ENCODE measurements around the gene GNG7. TPM values are rescaled to one million over a fixed set of nuclear protein-coding genes. Genes with fewer than 3 reads are reported as not detected.
"Not testable (repeated sequence)": the region's sequence is repeated elsewhere in the genome, so short reads cannot be mapped to it uniquely, and the experiment has no call there.

The GNG7 gene
- total RNA-seq, 2 donors from 2014 or later, result 5.7 to 12.9 TPM

DNA sequence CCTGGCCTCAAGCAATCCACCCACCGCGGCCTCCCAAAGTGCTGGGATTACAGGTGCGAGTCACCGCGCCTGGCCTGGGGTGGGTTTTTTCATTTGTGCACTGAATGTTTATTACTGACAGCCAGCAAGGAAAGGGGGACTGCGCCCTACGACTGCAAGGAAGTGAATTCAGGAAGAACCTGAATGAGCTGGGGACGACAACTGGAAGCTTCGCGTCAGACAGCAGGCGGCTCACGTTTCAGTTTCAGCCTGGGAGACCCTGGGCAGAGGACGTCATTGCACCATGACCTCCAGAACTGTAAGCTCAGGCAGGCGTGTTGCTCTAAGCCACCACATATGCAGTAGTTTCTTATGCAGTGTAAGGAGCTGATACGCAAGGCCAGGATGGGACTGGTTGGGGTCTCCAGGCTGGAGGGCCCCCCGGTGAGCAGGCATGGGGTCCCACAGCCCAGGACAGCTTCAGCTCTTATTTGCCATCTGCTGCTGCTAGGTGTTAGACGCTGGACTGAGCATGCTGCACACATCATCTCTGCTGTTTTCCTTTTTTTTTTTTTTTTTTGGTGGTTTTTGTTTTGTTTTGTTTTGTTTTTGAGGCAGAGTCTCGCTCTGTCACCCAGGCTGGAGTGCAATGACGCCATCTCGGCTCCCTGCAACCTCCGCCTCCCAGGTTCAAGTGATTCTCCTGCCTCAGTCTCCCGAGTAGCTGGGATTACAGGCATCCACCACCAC is 160.0 kb downstream of the GNG7 start:
- no peaks in the 10 kb centered on the region for H3K36me3 ChIP-seq (replicated peaks in 1 of 2; ENCODE audit: insufficient read depth in 1 of 2, low read depth in 2 of 2)
- DNase-seq (peak in 1 of 4 donors; percentile 49), ATAC-seq (no peak)
- H3K4me1 ChIP-seq, result peaks cover 54% of the 10 kb centered on the region
- H3K27me3 ChIP-seq, result no peaks in the 10 kb centered on the region
- peak overlapping the region; percentile 32 to 97 (median 90) for H3K27ac ChIP-seq
- H3K4me3 ChIP-seq, result no peak overlapping the region
- intact Hi-C loops (cut with DNase I), result no loop called here
- no peaks in the 10 kb centered on the region for H3K9me3 ChIP-seq
- WGBS, 2 donors, result 88 to 92% methylated on average over 22 of the region's 22 CpGs
- TF ChIP-seq POLR2A (IDR thresholded peaks at IDR 0.05), result no peak
- TF ChIP-seq, protein P1, sequence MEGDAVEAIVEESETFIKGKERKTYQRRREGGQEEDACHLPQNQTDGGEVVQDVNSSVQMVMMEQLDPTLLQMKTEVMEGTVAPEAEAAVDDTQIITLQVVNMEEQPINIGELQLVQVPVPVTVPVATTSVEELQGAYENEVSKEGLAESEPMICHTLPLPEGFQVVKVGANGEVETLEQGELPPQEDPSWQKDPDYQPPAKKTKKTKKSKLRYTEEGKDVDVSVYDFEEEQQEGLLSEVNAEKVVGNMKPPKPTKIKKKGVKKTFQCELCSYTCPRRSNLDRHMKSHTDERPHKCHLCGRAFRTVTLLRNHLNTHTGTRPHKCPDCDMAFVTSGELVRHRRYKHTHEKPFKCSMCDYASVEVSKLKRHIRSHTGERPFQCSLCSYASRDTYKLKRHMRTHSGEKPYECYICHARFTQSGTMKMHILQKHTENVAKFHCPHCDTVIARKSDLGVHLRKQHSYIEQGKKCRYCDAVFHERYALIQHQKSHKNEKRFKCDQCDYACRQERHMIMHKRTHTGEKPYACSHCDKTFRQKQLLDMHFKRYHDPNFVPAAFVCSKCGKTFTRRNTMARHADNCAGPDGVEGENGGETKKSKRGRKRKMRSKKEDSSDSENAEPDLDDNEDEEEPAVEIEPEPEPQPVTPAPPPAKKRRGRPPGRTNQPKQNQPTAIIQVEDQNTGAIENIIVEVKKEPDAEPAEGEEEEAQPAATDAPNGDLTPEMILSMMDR (IDR thresholded peaks at IDR 0.05), result no peak

DNA sequence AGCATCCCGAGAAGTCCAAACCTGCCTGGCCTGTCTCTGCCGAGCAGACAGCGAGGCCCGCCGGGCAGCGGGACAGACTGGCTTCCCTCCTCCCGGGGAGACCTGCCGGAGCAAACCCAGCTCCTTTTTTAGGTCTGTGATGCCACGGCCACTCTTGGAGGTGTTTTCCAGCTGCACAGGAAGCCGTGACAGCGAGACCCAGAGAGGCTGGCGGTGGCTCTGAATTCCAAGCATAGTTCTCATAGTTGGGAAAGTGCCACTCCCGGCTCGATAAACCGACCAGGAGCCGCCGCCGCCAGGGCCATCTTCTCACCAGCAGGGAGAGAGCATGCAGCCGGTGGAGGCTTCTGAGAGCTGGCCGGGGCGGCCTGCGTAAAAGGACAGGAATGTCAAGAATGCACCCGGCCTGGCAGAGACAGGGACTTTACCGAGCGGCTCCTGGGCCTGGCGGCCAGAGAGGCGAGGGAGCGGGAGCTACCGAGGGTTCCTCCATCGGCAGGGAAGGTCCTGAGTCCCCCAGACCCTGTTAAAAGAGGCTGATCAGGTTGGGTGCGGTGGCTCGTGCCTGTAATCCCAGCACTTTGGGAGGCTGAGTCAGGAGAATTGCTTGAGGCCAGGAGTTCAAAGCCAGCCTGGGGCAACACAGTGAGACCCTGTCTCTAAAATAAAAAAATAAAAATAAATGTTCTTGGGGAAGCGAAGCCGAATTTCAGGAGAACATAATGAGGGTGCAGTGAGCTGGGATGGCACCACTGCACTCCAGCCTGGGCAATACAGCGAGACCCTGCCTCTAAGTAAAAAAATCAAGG is 161.6 kb downstream of the GNG7 start:
- peak; percentile 4 to 75 (median 56) for TF ChIP-seq POLR2A (IDR thresholded peaks at IDR 0.05)
- TF ChIP-seq, protein P1 (IDR thresholded peaks at IDR 0.05), result peak in 4 of 7 experiments; percentile 33 to 53 (median 44)
- H3K36me3 ChIP-seq (replicated peaks in 1 of 2; ENCODE audit: insufficient read depth in 1 of 2, low read depth in 2 of 2), result no peaks in the 10 kb centered on the region
- intact Hi-C loops (cut with DNase I), result no loop called here
- ATAC-seq, result peak; percentile 73
- H3K4me1 ChIP-seq, result peaks cover 62% of the 10 kb centered on the region
- H3K27me3 ChIP-seq, result no peaks in the 10 kb centered on the region
- DNase-seq, result peak; percentile 80 to 92 (median 86)
- whole genome bisulfite sequencing, 2 donors, result 48 to 58% methylated on average over 5 to 35 of the region's 35 CpGs
- H3K27ac ChIP-seq, result peak overlapping the region; percentile 80 to 97 (median 92)
- no peak overlapping the region for H3K4me3 ChIP-seq
- no peaks in the 10 kb centered on the region for H3K9me3 ChIP-seq

DNA sequence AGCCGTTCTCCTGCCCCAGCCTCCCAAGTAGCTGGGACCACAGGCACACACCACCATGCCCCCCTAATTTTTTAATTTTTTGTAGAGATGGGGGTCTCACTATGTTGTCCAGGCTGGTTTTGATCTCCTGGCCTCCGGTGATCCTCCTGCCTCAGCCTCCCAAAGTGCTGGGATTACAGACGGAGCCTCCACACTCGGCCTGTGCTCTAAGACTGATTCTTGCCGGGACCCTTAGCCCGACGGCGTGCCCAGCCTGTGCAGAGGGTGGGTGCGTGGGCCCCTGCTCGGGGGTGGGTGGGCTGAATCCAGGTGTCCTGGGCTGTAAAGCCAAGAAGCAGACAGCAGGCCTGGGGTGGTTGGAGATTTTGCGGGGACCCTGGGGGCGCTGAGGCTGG is 162.2 kb downstream of the GNG7 start:
- WGBS, 2 donors, result 73 to 98% methylated on average over 2 to 12 of the region's 12 CpGs
- no peak for DNase-seq
- no peaks in the 10 kb centered on the region for H3K9me3 ChIP-seq
- H3K4me3 ChIP-seq, result no peak overlapping the region
- no peak for TF ChIP-seq POLR2A (IDR thresholded peaks at IDR 0.05)
- TF ChIP-seq, protein P1 (IDR thresholded peaks at IDR 0.05), result no peak
- no peak for ATAC-seq
- peaks cover 68% of the 10 kb centered on the region for H3K4me1 ChIP-seq
- no peaks in the 10 kb centered on the region for H3K27me3 ChIP-seq
- peak overlapping the region; percentile 80 to 97 (median 92) for H3K27ac ChIP-seq
- intact Hi-C loops (cut with DNase I), result no loop called here
- H3K36me3 ChIP-seq (replicated peaks in 1 of 2; ENCODE audit: insufficient read depth in 1 of 2, low read depth in 2 of 2), result no peaks in the 10 kb centered on the region

DNA sequence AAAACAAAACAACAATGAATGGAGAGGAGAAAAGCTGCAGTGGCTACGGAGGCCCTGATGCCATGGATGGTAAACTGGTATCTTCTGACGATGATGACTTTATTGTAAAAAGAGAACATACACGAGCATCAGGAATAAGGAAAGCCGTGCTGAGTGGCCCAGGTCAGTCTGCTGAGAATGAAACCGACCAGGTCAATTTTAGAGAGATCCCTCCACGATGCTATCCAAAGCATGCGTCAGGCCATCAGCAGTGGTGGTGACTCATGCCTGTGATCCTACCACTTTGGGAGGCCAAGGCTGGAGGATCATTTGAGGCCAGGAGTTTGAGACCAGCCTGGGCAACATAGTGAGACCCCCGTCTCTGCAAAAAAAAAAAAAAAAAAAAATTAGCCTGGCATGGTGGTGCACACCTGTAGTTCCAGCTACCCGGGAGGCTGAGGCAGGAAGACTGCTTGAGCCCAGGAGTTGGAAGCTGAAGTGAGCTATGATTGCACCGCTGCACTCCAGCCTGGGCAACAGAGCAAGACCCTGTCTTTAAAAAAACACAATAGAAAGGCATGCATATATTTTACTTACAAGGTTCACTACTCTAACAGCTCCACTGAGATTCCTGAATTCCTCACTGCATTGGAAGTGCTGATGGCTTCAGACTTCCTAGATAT is 164.3 kb downstream of the GNG7 start:
- intact Hi-C loops (cut with DNase I), result loop anchor here (5.0 kb wide), 1 partner anchor 36 kb away; no protein-coding TSS in a partner anchor
- no peak for ATAC-seq
- Histone ChIP-seq H3K4me1 (peaks cover 63% of the 10 kb centered on the region), H3K9me3 (no peaks in the 10 kb centered on the region), H3K27me3 (no peaks in the 10 kb centered on the region), H3K36me3 (replicated peaks in 1 of 2; ENCODE audit: insufficient read depth in 1 of 2, low read depth in 2 of 2) (no peaks in the 10 kb centered on the region), H3K27ac (no peak overlapping the region), H3K4me3 (no peak overlapping the region)
- no peak for TF ChIP-seq POLR2A (IDR thresholded peaks at IDR 0.05)
- TF ChIP-seq, protein P1 (IDR thresholded peaks at IDR 0.05), result no peak
- 95 to 99% methylated on average over 10 of the region's 10 CpGs for WGBS, 2 donors
- DNase-seq, result no peak

- H3K27ac ChIP-seq; H3K4me3 ChIP-seq; DNase-seq; H3K27me3 ChIP-seq; H3K9me3 ChIP-seq; H3K36me3 ChIP-seq (replicated peaks in 1 of 2; ENCODE audit: insufficient read depth in 1 of 2, low read depth in 2 of 2); ATAC-seq: not testable (repeated sequence)
- WGBS, 2 donors, result 84 to 85% methylated on average over 9 of the region's 9 CpGs
- intact Hi-C loops (cut with DNase I), result loop anchor here (5.0 kb wide), 1 partner anchor 35 kb away; no protein-coding TSS in a partner anchor
- peaks cover 61% of the 10 kb centered on the region for H3K4me1 ChIP-seq
Measured at GRCh38 chr19:2537584-2537983, 164.9 kb downstream of the GNG7 start.
